Sigmoid colon (tissue), 7 donors: ENCODE measurements around the gene VWA2. TPM values are rescaled to one million over a fixed set of nuclear protein-coding genes. Genes with fewer than 3 reads are reported as not detected.

Experiments
- DNase-seq: peaks from one replicate; pipeline ENCODE4 v3.0.0-alpha.2; 2019
- H3K27ac ChIP-seq, 4 donors: fragments of 200-600 bp; sonication (generic); one replicate each; pipeline ENCODE4 v1.5.1; 2016 to 2019; ENCODE audit warnings: mild to moderate bottlenecking in 1 of 4
- H3K27me3 ChIP-seq, 3 donors: fragments of 200-600 bp; sonication (generic); one replicate each; pipeline ENCODE4 v1.5.1; 2019; ENCODE audit warnings: mild to moderate bottlenecking in 1 of 3
- H3K36me3 ChIP-seq, 4 donors: fragments of 200-600 bp; sonication (generic); one replicate each; pipeline ENCODE4 v1.5.1; 2016 to 2019
- H3K4me1 ChIP-seq, 4 donors: fragments of 200-600 bp; sonication (generic); one replicate each; pipeline ENCODE4 v1.5.1; 2017 to 2019
- H3K4me3 ChIP-seq, 4 donors: fragments of 200-600 bp; sonication (generic); one replicate each; pipeline ENCODE4 v1.5.1; 2017 to 2019; ENCODE audit warnings: mild to moderate bottlenecking in 2 of 4, moderate library complexity in 1 of 4
- H3K9me3 ChIP-seq, 4 donors: fragments of 200-600 bp in 3 of 4; sonication (generic) in 3 of 4; one replicate each; pipeline versions ENCODE4 v1.5.1 to v1.6.1; 2013 to 2019
- EP300 ChIP-seq, 4 donors: sonication (generic); formaldehyde crosslinking; IDR thresholded peaks; one replicate each; pipeline ENCODE4 v1.6.1; 2017; ENCODE audit warnings: antibody characterized with exemption in 4 of 4
- POLR2A ChIP-seq, 2 donors: fragments of 450-650 bp; IDR thresholded peaks; one replicate each; pipeline ENCODE4 v1.6.1; 2016; ENCODE audit warnings: antibody characterized with exemption in 2 of 2, mild to moderate bottlenecking in 2 of 2, moderate library complexity in 2 of 2
- POLR2AphosphoS5 ChIP-seq, 4 donors: sonication (generic); formaldehyde crosslinking; IDR thresholded peaks; one replicate each; pipeline ENCODE4 v1.6.1; 2017; ENCODE audit warnings: antibody characterized with exemption in 4 of 4
- WGBS, 2 donors: extraction: QIAGEN DNeasy Blood & Tissue Kit; methylation state at CpG; one replicate each; pipeline ENCODE4 v1.1.7; 2013; 5-methylcytosine and 5-hydroxymethylcytosine counted together
- intact Hi-C: fragments of 100-400 bp; cut with DNase I; formaldehyde crosslinking; loops from one replicate; pipeline ENCODE4 v1.15.1; 2023
- polyA plus RNA-seq, 3 donors: library from polyadenylated mRNA; stranded (reverse); fragments of 200-250 nt; gene quantifications; one replicate each; pipeline ENCODE4 v1.2.3, GENCODE V29; 2013
- total RNA-seq, 4 donors: library from RNA; depleted of rRNA; stranded (reverse); fragments of >200 nt; gene quantifications; one replicate each; pipeline ENCODE4 v1.1.0, GENCODE V29; 2016
- TF ChIP-seq, protein P1 (sequence below), 4 experiments: fragments of 450-650 bp in 3 of 4; fragments of 200-600 bp in 1 of 4; IDR thresholded peaks; one replicate each; pipeline ENCODE4 v1.5.1; 2016 to 2019; ENCODE audit warnings: antibody characterized with exemption in 4 of 4, mild to moderate bottlenecking in 3 of 4, moderate library complexity in 2 of 4
- donor health status: healthy with polysubstance abuse.
- donor health status: Bipolar disorder and iron deficiency.
- donor health status: healthy.

VWA2 gene
- total and polyA plus RNA-seq, 7 donors = 0.23 to 1.3 (median 0.46) TPM; not detected in 3

- WGBS, 2 donors = 51 to 71% methylated on average over 6 of the region's 6 CpGs
Measured at GRCh38 chr10:114233482-114233881, 5.6 kb upstream of the VWA2 start.

DNA sequence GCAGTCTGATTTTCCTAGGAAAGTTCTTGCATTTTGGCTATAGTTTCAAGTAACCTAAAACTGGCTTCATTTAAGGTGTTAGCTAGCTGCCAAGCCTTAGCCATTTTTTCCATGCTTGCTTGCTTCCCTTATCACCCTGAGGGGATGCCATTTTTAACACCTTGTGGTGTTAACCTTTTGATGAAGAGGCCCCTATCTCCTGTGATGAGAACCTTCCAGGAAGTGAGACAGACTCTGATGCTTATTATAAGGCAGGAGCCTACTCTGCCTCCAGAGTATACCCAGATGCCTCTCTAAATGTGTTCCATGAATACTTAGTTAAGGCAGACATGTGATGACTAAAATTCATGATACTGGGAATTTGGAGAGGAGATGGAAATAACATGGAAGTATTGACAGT lies 4.9 kb upstream of the VWA2 start:
- no peaks in the 10 kb centered on the region for H3K9me3 ChIP-seq
- peaks cover 6 to 42% (median 7%) of the 10 kb centered on the region in 3 donors for H3K27me3 ChIP-seq
- peaks cover 0 to 5% (median 4%) of the 10 kb centered on the region in 4 donors for H3K4me1 ChIP-seq
- DNase-seq = no peak
- no peaks in the 10 kb centered on the region for H3K36me3 ChIP-seq
- H3K27ac ChIP-seq = no peak overlapping the region
- TF ChIP-seq, protein P1, sequence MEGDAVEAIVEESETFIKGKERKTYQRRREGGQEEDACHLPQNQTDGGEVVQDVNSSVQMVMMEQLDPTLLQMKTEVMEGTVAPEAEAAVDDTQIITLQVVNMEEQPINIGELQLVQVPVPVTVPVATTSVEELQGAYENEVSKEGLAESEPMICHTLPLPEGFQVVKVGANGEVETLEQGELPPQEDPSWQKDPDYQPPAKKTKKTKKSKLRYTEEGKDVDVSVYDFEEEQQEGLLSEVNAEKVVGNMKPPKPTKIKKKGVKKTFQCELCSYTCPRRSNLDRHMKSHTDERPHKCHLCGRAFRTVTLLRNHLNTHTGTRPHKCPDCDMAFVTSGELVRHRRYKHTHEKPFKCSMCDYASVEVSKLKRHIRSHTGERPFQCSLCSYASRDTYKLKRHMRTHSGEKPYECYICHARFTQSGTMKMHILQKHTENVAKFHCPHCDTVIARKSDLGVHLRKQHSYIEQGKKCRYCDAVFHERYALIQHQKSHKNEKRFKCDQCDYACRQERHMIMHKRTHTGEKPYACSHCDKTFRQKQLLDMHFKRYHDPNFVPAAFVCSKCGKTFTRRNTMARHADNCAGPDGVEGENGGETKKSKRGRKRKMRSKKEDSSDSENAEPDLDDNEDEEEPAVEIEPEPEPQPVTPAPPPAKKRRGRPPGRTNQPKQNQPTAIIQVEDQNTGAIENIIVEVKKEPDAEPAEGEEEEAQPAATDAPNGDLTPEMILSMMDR (IDR thresholded peaks at IDR 0.05) = no peak
- TF ChIP-seq EP300 (IDR thresholded peaks at IDR 0.05) (no peak), POLR2AphosphoS5 (IDR thresholded peaks at IDR 0.05) (no peak), POLR2A (IDR thresholded peaks at IDR 0.05) (no peak)
- intact Hi-C loops = no loop called here
- H3K4me3 ChIP-seq = no peak overlapping the region

More at GRCh38 chr10:114233482-114233881, 5.6 kb upstream of the VWA2 start:
- H3K9me3 ChIP-seq = no peaks in the 10 kb centered on the region
- H3K4me3 ChIP-seq = no peak overlapping the region
- H3K4me1 ChIP-seq = no peaks in the 10 kb centered on the region
- TF ChIP-seq, protein P1 (IDR thresholded peaks at IDR 0.05) = no peak
- DNase-seq = no peak
- intact Hi-C loops = no loop called here
- peaks cover under 1 to 36% (median 3%) of the 10 kb centered on the region in 3 donors for H3K27me3 ChIP-seq
- no peak overlapping the region for H3K27ac ChIP-seq
- no peaks in the 10 kb centered on the region for H3K36me3 ChIP-seq

DNA sequence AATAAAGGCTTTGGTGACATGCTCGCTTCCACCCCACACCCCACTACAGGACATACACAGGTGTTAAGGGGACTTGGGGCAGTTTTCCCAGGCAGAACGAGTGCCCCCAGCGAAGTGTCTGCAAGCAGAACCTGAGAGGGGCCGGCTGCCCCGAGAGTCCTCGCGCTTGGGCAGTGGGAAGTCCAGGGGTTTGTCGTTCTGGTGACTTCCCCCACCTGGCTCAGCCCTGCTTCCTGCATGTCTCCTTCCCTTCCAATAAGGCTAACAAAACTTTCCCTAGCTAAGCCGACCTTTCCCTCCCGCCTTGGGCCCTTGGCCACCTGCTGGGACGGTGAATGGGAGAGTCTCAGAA lies 916 bp downstream of the VWA2 start:
- Histone ChIP-seq H3K27ac (no peak overlapping the region), H3K36me3 (no peaks in the 10 kb centered on the region), H3K4me3 (no peak overlapping the region), H3K4me1 (peaks cover 0 to 11% (median 11%) of the 10 kb centered on the region in 4 donors), H3K27me3 (peaks cover 13 to 83% (median 20%) of the 10 kb centered on the region in 3 donors), H3K9me3 (no peaks in the 10 kb centered on the region)
- DNase-seq = no peak
- no peak for TF ChIP-seq POLR2AphosphoS5 (IDR thresholded peaks at IDR 0.05)
- TF ChIP-seq EP300 (IDR thresholded peaks at IDR 0.05) = no peak
- 31 to 58% methylated on average over 11 of the region's 11 CpGs for WGBS, 2 donors
- intact Hi-C loops = no loop called here

GRCh38 chr10:114242235-114242634 lies 3.2 kb downstream of the VWA2 start:
- WGBS, 2 donors = 88 to 94% methylated on average over 9 of the region's 9 CpGs

GRCh38 chr10:114243661-114244060 lies 4.6 kb downstream of the VWA2 start:
- 72 to 81% methylated on average over 9 of the region's 9 CpGs for WGBS, 2 donors
- Histone ChIP-seq H3K36me3 (no peaks in the 10 kb centered on the region), H3K9me3 (no peaks in the 10 kb centered on the region), H3K27ac (no peak overlapping the region), H3K27me3 (peaks cover 11 to 49% (median 17%) of the 10 kb centered on the region in 3 donors), H3K4me3 (no peak overlapping the region), H3K4me1 (peaks cover 0 to 11% (median 11%) of the 10 kb centered on the region in 4 donors)
- intact Hi-C loops = no loop called here
- TF ChIP-seq POLR2A (IDR thresholded peaks at IDR 0.05) = no peak
- no peak for TF ChIP-seq EP300 (IDR thresholded peaks at IDR 0.05)
- TF ChIP-seq POLR2AphosphoS5 (IDR thresholded peaks at IDR 0.05) = no peak
- TF ChIP-seq, protein P1 (IDR thresholded peaks at IDR 0.05) = no peak
- DNase-seq = no peak

More at GRCh38 chr10:114242235-114242634, 3.2 kb downstream of the VWA2 start:
- TF ChIP-seq EP300 (IDR thresholded peaks at IDR 0.05) (no peak), POLR2AphosphoS5 (IDR thresholded peaks at IDR 0.05) (no peak), POLR2A (IDR thresholded peaks at IDR 0.05) (no peak)
- TF ChIP-seq, protein P1 (IDR thresholded peaks at IDR 0.05) = no peak
- no peak overlapping the region for H3K4me3 ChIP-seq
- H3K36me3 ChIP-seq = no peaks in the 10 kb centered on the region
- H3K27ac ChIP-seq = no peak overlapping the region
- intact Hi-C loops = no loop called here
- H3K9me3 ChIP-seq = no peaks in the 10 kb centered on the region
- DNase-seq = no peak
- peaks cover 13 to 64% (median 20%) of the 10 kb centered on the region in 3 donors for H3K27me3 ChIP-seq
- peaks cover 0 to 11% (median 11%) of the 10 kb centered on the region in 4 donors for H3K4me1 ChIP-seq
